Activated effector memory CD4-positive, alpha-beta T cell treated with Interleukin-2 at 50 U/mL for 16 hours (primary cell): ENCODE data around the gene SUN3.
"Not testable (repeated sequence)": the region's sequence is repeated elsewhere in the genome, so short reads cannot be mapped to it uniquely, and the experiment has no call there.

Experiments used
- DNase-seq: peaks from one replicate; pipeline ENCODE4 v3.0.0-alpha.2; 2020

Gene SUN3

DNA sequence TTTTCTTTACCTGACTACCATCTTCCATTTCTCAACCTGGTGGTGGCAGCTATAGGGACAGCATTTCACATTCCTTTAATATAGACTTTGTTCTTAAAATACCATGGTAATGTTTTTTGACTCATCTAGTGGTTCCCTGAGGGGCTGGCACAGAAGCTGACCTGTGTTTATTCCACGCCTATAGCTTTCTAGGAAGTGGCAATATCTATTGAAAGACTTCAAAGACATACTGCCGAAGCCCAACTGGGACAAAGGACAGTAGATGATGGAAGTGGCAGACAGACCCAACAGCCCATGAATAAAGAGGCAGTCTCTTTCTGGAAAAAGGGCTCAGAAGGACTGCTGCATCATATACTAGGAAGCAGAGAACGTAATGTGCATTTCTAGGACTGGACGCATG lies 11.2 kb downstream of the SUN3 start:
- no peak for DNase-seq

DNA sequence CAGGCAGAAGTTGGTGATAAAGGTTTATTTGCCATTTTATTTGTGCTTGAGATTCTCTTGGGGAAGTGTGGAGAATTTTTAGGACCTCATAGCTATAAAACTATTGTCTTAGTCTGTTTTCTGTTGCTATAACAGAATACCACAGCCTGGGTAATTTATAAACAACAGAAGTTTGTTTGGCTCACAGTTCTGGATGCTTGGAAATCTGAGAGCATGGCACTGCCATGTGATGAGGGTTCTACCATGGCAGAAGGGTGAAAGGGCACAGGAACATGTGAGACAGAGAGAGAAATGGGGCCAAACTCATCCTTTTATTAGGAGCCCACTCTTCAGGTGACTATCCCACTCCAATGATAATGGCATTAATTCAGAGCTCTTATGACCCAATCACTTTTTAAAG lies 12.3 kb downstream of the SUN3 start:
- DNase-seq = no peak

DNA sequence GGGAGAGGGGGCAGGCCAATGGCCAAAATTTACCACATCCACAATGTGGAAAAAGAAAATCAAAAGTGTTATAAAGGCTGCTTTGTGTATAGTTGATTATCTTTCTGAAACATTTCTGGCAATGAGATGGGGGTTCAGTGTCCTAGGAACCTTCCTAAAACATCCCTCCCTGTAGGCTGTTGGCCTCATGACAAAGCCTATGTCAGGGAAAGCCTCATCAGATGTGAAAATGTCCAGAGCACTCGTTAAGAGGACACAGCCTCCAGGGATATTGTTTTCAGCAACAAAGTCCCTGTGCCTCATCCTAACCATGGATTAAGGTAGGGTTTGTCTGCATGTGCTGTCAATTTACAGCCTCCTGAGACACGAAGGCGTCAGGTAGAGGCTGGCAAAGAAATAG lies 17.0 kb downstream of the SUN3 start:
- no peak for DNase-seq

DNA sequence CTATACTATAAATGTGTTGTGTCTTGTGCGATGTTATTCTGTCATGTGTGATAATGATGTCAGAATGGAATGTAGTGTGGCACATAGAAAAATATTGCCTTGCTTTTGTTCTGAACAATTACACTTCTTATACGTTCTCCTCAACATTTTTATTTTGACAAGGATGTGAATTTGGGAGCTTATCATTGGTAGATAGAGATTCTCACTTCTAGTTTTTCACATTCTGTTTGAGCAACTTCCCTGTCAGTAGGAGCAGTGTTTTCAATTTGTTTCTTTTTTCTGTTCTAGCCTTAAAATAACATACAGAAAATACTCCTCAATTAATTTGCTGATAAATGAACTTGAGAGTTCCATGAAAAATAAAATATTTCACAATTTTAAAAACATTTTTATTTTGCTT lies 17.6 kb downstream of the SUN3 start:
- no peak for DNase-seq

DNA sequence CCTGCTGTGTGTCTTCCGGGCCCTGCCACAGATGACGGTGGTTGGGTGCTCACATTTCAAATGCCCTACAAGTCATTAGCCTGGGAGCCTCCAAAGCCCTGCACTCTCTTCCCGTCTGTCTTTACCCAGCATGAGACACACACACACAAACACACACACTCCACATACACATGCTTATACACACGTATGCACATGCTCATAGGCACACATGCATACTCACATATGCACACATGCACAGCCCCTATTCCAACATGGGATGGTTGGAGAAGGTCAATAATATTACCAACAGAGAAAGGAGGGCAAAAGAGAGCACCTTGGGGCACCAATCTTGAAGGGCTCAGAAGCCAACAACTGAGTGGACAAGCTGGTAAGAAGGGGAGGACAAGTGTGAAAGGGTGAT lies 19.0 kb downstream of the SUN3 start:
- DNase-seq = no peak

DNA sequence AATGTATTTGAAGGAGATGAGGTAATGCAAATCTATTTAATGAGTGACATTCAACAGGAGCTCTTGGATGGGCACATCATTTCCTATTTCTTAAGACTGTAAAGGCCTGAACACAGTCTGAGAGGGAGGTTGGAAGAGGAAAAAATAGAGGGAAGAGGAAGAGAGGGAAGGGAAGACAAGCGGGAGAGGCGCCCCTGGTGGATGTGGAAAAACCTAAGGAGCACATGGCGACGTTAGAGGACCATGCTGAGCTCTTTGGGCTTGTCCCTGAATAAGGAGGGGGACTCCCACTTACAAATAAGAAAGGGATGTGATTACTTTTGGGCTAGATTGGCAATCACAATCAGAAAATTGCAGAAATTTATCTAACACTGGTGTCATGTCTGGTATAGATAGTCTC lies 19.6 kb downstream of the SUN3 start:
- no peak for DNase-seq

DNA sequence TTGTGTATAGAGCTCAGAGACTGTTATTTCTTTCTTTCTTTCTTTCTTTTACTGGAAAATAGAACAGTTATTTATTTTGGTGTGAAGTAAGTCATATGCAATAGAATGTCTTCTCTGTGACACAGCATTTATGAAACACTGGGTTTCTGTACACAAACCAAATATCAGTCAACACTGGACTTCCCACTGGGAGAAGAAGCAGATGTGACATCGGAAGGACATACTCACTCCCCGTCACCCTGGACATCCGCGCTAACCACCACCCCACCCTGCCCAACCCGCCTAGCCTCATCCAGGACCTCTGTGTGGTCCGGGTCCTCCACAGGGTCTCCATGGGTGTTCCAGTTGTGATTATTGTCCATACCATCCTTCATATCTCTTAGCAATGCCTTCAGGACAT lies 22.0 kb downstream of the SUN3 start:
- no peak for DNase-seq

DNA sequence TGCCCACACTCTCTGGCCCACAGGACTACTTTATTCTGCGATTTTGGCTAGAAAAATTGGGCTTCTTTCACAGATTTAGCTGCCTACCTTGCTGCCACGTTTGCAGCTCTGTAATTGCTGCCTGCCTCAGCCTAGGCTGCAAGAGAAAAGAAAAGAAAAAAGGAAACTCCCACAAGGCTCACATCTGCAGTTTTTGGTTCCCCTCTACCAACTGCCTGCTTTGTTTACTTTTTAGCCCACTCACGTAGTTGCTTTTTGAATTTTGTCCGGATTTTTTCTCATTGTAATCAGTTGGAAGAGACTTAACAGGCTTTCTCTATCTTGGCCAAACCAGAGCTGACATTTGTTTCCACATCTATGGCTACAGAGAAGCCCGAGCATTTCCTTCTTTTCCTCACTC lies 24.3 kb downstream of the SUN3 start:
- DNase-seq = no peak

DNA sequence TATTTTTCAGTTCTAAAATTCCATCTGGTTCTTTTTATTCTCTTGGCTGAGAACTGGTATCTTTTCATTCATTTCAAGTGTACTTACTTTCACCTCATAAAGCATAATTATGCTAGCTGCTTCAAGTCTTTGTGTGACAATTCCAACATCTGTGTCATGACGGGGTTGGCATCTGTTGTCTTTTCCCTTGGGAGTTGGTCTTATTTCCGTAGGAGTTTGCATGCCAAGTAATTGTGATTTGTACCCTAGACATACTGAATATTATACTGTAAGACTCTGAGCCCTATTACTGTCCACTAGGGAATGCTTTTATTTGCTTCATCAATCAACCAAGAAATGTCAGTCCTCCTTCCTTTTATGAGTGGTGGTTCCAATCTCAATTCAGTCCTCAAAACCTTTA lies 24.9 kb downstream of the SUN3 start:
- DNase-seq = no peak

DNA sequence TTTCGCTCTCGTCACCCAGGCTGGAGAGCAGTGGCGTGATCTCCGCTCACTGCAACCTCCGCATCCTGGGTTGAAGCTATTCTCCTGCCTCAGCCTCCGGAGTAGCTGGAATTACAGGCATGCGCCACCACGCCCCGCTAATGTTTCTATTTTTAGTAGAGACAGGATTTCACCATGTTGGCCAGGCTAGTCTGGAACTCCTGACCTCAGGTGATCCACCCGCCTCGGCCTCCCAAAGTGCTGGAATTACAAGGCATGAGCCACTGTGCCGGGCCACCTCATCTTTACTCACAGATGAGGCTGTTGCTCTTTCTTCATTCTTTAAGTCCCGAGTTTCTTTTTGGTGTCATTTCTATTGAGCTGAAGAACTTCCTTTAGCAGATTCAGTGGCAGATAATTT lies 28.7 kb downstream of the SUN3 start:
- DNase-seq = not testable (repeated sequence)

DNA sequence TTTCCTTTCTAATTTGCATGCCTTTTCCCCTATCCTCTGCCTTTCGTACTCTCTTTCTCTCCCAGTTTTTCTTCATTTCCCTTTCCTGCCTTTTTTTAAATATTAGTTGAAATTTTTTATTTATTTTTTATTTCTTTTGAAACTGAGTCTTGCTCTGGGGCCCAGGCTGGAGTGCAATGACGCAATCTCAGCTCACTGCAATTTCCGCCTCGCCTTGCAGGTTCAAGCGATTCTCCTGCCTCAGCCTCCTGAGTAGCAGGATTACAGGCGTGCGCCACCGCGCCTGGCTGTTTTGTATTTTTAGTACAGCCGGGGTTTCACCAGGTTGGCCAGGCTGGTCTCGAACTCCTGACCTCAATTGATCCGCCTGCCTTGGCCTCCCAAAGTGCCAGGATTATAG lies 29.5 kb downstream of the SUN3 start:
- DNase-seq = no peak

DNA sequence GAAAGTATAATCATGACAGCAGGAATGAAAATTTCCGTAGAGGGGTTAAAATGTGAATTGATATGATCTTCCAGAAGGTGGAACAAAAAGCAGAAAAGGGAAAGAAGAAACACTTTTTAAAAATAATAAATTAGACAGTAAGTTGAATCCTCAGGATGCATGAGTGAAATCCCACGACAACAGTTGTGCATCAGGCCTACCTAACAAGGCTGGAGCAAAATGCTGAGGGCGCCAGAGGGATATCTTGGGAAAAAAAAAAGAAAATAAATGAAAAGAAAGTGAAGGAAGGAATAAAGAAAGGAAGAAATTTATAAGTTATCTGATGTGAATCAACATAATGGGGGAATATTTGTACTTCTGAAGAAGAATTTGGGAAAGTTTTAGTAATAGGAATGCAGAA lies 36.5 kb downstream of the SUN3 start:
- no peak for DNase-seq

DNA sequence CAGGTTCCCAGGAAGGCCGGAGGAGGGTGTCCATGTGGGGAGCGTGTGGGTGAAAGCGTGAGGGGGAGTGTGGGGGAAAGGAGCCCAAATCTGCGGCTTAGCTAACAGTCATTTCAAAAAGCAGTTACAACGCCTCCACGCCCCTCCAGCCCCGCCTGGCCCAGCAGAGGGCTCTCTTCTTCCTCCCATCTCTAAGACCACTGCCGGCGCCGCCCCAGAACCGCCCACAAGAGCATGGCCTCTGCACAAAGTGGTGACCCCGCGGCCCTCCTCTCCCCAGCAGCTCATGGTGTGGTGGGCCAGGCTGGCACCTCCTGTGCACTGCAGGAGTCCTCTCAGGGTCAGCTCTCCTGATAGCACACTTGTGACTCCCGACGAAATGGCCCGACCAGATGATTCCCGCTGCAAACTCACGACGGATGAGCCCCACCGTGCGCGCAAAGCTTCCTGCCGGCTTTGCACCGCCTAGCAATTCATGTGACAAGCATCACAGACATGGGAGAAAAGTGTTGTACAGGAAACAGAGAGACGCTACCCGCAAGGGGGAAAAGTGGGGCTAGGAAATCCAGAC lies 37.1 kb downstream of the SUN3 start:
- peak; percentile 84 for DNase-seq

DNA sequence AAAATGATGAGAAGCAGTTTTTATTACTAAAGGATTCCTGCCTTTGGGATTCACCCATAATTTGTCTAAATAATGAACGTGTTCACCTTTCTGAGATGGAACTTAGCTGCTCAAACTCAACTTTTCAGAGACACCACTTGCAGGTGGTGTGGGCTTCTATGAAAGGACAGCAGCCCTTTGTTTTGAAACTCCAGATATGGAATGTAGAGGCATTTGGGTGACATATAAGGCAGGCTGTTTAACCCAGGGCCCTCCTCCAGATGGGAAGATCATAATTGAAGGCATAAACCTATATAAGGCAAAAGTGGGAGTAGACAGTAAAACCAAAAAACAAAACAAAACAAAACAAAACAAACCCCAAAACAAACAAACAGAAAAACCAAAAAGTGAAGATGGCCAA lies 37.6 kb downstream of the SUN3 start:
- DNase-seq = no peak

DNA sequence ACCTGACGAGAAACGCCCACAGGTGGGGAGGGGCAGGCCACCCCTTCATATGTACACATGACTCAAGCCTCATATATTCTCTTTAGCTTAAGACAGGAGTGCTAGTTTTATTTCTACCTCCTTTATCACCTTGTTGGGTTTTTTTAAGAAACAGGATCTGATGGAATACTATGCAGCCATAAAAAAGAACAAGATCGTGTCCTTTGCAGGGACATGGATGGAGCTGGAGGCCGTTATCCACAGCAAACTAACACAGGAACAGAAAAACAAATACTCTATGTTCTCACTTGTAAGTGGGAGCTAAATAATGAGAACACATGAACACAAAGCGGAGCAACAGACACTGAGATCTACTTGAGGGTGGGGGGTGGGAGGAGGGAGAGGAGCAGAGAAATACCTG lies 38.3 kb downstream of the SUN3 start:
- no peak for DNase-seq

DNA sequence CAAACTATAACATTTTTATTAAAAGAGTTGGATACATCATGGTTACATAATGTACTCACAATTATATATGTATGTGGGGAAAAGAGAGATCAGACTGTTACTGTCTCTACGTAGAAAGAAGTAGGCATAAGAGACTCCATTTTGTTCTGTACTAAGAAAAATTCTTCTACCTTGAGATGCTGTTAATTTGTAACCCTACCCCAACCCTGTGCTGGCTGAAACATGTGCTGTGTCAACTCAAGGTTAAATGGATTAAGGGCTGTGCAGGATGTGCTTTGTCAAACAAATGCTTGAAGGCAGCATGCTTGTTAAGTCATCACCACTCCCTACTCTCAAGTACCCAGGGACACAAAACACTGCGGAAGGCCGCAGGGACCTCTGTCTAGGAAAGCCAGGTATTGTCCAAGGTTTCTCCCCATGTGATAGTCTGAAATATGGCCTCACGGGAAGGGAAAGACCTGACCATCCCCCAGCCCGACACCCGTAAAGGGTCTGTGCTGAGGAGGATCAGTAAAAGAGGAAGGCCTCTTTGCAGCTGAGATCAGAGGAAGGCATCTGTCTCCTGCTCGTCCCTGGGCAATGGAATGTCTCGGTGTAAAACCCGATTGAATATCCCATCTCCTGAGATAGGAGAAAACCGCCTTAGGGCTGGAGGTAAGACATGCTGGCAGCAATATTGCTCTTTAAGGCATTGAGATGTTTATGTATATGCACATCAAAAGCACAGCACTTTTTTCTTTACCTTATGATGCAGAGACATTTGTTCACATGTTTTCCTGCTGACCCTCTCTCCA lies 39.1 kb downstream of the SUN3 start:
- DNase-seq = not testable (repeated sequence)

DNA sequence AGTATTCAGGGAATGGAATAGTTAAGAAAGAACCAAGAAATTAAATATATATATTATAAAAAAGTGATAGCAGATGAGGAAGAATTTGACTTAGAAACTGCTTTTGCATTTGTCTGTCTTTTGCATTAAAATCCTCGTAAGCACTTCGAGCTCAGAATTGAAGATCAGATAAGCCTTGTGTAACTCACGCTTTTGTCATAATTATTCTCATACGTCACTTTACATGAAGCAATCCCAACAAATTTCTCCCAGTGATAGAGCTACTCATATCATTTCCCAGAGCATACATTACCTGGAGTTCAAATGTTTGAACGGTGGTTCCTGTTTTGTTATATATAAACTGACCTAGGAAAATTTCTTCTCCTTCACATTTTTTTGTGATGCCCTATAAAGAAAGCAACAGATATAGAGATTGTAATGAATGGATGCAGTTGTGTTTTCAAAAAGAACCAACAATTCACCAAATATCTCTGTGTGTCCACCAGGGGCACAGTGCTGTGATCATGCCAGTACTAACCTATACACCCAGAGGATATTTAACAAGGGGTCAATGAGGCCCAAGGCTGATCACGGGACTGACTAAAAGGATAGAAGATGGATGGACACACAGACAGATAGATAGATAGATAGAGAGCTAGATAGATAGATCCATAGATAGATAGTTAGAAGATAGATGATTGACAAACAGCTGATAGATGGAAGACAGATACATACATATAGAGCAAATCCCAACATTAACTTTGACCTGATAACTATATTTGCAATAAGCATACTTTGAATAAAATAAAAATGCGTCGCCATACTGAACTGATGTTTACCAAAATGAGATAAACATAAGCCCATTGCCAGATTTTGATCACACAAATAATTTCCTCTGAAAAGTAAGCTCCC lies 40.2 kb downstream of the SUN3 start:
- no peak for DNase-seq

DNA sequence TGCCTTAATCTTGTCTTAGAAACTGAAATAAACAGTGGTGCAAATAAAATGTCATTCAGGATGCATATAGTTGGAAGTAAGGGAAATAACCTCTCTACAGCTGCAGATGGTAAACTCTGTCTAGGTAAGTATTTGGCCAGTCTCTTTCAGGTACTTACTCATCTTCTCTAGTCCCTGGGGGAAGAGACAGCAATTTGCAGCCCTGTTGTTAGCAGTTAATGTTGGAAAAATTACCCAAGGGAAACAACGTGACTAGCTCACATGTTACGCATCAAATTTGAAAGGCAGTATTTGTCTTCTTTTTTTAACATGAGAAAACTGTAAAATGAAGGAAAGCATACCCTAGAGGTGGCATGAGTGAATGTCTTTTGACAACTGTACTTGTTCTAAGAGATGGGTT lies 46.3 kb downstream of the SUN3 start:
- DNase-seq = no peak

DNA sequence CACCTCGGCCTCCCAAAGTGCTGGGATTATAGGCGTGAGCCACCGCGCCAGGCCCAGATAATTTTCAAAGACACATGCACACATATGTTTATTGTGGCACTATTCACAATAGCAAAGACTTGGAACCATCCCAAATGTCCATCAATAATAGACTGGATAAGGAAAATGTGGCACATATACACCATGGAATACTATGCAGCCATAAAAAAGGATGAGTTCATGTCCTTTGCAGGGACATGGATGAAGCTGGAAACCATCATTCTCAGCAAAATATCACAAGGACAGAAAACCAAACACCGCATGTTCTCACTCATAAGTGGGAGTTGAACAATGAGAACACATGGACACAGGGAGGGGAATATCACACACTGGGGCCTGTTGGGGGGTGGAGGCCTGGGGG lies 48.3 kb downstream of the SUN3 start:
- DNase-seq = not testable (repeated sequence)

DNA sequence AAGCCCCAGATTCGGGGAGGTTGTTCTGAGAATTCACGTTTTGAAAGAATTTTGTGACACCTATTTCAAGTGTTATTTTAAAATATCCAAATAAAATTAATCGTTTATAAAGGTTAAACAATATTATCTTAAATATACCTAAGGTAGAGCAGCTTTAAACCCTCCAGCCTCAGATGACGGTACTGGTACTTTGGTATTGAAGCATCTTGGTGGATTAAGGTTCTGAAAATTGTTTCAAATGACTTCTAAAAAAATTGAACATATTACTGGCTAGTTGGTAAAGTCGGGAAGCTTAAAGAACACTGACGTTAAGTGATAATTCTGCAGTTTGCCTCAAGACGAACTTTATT lies 49.1 kb downstream of the SUN3 start:
- no peak for DNase-seq

DNA sequence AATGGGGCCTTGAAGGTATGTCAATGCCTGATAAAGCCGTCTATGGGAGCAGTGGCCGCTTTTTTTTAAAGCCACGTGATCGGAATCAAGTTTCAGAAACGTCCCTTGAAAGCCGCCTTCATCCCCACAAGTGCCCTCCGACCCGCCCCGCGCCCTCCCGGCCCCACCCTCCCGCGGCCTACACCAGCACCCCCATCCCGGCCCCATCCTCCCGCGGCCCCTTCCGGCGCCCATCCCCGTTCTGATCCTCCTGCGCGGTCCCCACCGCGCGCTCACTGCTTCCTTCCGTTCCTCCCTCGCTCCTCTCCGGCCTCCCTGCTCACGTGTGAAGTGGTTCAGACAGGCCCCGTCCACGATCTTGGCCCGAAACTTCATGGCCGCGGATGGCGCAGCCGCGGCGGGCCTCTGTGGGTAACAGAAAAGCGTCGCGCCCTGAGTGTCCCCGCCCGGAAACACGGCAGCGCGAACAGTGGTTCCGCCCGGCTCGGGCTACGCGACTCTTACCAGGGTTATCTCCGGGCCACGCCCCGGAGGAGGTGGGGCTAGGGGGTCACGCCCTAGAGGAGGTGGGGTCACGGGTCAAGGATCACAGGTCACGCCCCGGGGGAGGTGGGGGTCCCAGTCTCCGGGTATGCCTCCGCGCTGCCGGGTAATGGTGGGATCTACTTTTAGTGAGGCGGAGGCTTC lies 49.6 kb downstream of the SUN3 start, which contains the start of gene HUS1:
Gene HUS1 (minus strand): TSS at position 471 of the 687 bp plus-strand sequence. CDS start 96 bp downstream, at position 375.
- DNase-seq = peak; percentile 95

DNA sequence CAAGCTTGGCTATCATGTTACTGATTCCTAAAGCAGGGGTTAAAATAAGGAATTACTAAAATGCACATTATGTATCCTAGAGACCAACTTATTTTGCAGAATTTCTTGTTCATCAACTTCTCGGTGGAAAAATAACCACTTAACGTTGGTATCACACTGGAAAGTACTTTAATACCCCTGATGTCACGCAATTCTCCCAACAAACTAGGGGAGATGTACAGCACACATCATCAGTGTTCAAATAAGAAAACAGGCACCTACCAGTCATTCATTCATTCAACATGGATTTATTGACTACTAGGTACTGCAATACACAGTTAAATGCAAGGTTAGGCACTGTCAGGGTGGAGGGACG lies 50.1 kb downstream of the SUN3 start:
- DNase-seq = no peak

DNA sequence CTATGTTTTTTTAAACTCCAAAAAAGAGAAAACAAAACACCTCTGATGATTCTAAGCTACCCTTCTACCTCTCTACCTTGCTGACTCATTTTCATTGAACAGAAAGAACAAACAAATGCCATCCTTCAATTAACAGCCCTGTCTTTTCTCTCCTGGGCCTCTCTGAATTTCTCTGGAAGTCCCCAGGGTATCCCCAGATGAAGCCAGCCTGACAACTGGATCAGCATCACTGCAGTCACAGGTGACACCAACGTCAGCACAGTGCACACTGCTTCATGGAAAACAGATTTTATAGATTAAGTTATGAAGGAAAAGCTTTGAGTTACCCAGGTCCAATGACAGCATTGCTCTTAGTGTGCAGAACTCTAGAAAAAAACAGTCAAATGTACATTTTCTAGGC lies 55.2 kb downstream of the SUN3 start:
- no peak for DNase-seq
